ENCODE results near the gene IQCF6. TPM values are rescaled to one million over a fixed set of nuclear protein-coding genes. Genes with fewer than 3 reads are reported as not detected.

IQCF6 gene
- polyA plus RNA-seq, 1 donor from 2014 or later = not detected

DNA sequence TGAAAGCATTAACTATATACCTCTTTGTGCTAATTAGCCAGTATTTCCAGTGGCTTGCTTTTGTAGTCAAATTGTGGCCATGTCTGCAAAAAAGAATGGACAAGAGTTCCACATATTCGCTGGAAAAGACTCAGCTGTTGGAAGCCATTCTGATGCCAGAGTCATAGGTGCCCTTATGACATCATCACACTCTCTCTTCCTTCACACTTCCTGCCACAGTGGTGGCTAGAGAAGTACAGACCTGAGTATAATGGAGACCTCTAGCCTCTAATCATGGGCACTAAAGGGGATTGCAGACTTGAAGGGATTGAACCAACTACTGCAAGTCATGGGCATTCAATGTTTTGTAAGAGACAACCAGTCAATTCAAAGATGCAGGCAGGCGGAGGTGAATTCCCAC lies 38.3 kb upstream of the IQCF6 start:
- Histone ChIP-seq H3K36me3 (ENCODE audit: insufficient read depth, low read length) (no peaks in the 10 kb centered on the region), H3K4me3 (ENCODE audit: low read length) (no peak overlapping the region)

GRCh38 chr3:51816723-51817122 lies 37.7 kb upstream of the IQCF6 start:
- H2AFZ ChIP-seq (ENCODE audit: low read depth, low read length) = no peak overlapping the region
- TF ChIP-seq POLR2AphosphoS5 (IDR thresholded peaks at IDR 0.05) = no peak
- TF ChIP-seq, protein P1, sequence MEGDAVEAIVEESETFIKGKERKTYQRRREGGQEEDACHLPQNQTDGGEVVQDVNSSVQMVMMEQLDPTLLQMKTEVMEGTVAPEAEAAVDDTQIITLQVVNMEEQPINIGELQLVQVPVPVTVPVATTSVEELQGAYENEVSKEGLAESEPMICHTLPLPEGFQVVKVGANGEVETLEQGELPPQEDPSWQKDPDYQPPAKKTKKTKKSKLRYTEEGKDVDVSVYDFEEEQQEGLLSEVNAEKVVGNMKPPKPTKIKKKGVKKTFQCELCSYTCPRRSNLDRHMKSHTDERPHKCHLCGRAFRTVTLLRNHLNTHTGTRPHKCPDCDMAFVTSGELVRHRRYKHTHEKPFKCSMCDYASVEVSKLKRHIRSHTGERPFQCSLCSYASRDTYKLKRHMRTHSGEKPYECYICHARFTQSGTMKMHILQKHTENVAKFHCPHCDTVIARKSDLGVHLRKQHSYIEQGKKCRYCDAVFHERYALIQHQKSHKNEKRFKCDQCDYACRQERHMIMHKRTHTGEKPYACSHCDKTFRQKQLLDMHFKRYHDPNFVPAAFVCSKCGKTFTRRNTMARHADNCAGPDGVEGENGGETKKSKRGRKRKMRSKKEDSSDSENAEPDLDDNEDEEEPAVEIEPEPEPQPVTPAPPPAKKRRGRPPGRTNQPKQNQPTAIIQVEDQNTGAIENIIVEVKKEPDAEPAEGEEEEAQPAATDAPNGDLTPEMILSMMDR (IDR thresholded peaks at IDR 0.05; ENCODE audit: poor library complexity, severe bottlenecking) = no peak
- TF ChIP-seq TAF1 (IDR thresholded peaks at IDR 0.05; ENCODE audit: low read depth) = no peak
- TF ChIP-seq, protein P2, sequence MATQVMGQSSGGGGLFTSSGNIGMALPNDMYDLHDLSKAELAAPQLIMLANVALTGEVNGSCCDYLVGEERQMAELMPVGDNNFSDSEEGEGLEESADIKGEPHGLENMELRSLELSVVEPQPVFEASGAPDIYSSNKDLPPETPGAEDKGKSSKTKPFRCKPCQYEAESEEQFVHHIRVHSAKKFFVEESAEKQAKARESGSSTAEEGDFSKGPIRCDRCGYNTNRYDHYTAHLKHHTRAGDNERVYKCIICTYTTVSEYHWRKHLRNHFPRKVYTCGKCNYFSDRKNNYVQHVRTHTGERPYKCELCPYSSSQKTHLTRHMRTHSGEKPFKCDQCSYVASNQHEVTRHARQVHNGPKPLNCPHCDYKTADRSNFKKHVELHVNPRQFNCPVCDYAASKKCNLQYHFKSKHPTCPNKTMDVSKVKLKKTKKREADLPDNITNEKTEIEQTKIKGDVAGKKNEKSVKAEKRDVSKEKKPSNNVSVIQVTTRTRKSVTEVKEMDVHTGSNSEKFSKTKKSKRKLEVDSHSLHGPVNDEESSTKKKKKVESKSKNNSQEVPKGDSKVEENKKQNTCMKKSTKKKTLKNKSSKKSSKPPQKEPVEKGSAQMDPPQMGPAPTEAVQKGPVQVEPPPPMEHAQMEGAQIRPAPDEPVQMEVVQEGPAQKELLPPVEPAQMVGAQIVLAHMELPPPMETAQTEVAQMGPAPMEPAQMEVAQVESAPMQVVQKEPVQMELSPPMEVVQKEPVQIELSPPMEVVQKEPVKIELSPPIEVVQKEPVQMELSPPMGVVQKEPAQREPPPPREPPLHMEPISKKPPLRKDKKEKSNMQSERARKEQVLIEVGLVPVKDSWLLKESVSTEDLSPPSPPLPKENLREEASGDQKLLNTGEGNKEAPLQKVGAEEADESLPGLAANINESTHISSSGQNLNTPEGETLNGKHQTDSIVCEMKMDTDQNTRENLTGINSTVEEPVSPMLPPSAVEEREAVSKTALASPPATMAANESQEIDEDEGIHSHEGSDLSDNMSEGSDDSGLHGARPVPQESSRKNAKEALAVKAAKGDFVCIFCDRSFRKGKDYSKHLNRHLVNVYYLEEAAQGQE (IDR thresholded peaks at IDR 0.05; ENCODE audit: borderline replicate concordance) = no peak
- TF ChIP-seq RAD21 (conservative IDR thresholded peaks at IDR 0.05) = no peak
- TF ChIP-seq EP300 (conservative IDR thresholded peaks at IDR 0.05; ENCODE audit: poor library complexity, severe bottlenecking) = no peak
- TF ChIP-seq SMC3 (conservative IDR thresholded peaks at IDR 0.05; ENCODE audit: poor library complexity) = no peak
- no peak for TF ChIP-seq EZH2 (IDR thresholded peaks at IDR 0.05; ENCODE audit: borderline replicate concordance, insufficient read depth, low read length, poor library complexity, severe bottlenecking)

More for the DNA sequence above, 38.3 kb upstream of the IQCF6 start:
- H3K9ac ChIP-seq (ENCODE audit: low read length) = no peak overlapping the region
- H3K27ac ChIP-seq (ENCODE audit: low read length) = no peak overlapping the region
- no peak for TF ChIP-seq EZH2 (IDR thresholded peaks at IDR 0.05; ENCODE audit: borderline replicate concordance, insufficient read depth, low read length, poor library complexity, severe bottlenecking)
- TF ChIP-seq MXI1 (conservative IDR thresholded peaks at IDR 0.05; ENCODE audit: poor library complexity, severe bottlenecking) = no peak
- TF ChIP-seq EP300 (conservative IDR thresholded peaks at IDR 0.05; ENCODE audit: poor library complexity, severe bottlenecking) = no peak
- TF ChIP-seq TAF1 (IDR thresholded peaks at IDR 0.05; ENCODE audit: low read depth) = no peak
- no peak for TF ChIP-seq RAD21 (conservative IDR thresholded peaks at IDR 0.05)
- TF ChIP-seq POLR2AphosphoS5 (IDR thresholded peaks at IDR 0.05) = no peak
- TF ChIP-seq, protein P2 (IDR thresholded peaks at IDR 0.05; ENCODE audit: borderline replicate concordance) = no peak
- TF ChIP-seq SMC3 (conservative IDR thresholded peaks at IDR 0.05; ENCODE audit: poor library complexity) = no peak
- TF ChIP-seq, protein P1 (IDR thresholded peaks at IDR 0.05; ENCODE audit: poor library complexity, severe bottlenecking) = no peak
- no peaks in the 10 kb centered on the region for H3F3A ChIP-seq (ENCODE audit: insufficient read depth, low read length, poor library complexity, severe bottlenecking)
- H3K9me3 ChIP-seq (ENCODE audit: low read length) = no peaks in the 10 kb centered on the region
- H3K27me3 ChIP-seq (ENCODE audit: insufficient read depth, low read depth, low read length) = no peaks in the 10 kb centered on the region
- H3K9me2 ChIP-seq (ENCODE audit: insufficient read depth, low read length) = no peaks in the 10 kb centered on the region
- no peaks in the 10 kb centered on the region for H4K20me1 ChIP-seq (ENCODE audit: insufficient read depth)
- no peak overlapping the region for H3K4me2 ChIP-seq (ENCODE audit: low read length)
- H3K79me2 ChIP-seq (replicated peaks; ENCODE audit: insufficient read depth, low read length) = no peaks in the 10 kb centered on the region
- no peak overlapping the region for H2AFZ ChIP-seq (ENCODE audit: low read depth, low read length)

More at GRCh38 chr3:51816723-51817122, 37.7 kb upstream of the IQCF6 start:
- Histone ChIP-seq H3K79me2 (replicated peaks; ENCODE audit: insufficient read depth, low read length) (no peaks in the 10 kb centered on the region), H3K4me2 (ENCODE audit: low read length) (no peak overlapping the region), H4K20me1 (ENCODE audit: insufficient read depth) (no peaks in the 10 kb centered on the region), H3K27ac (ENCODE audit: low read length) (no peak overlapping the region), H3F3A (ENCODE audit: insufficient read depth, low read length, poor library complexity, severe bottlenecking) (no peaks in the 10 kb centered on the region), H3K4me3 (ENCODE audit: low read length) (no peak overlapping the region), H3K27me3 (ENCODE audit: insufficient read depth, low read depth, low read length) (no peaks in the 10 kb centered on the region), H3K36me3 (ENCODE audit: insufficient read depth, low read length) (no peaks in the 10 kb centered on the region), H3K9ac (ENCODE audit: low read length) (no peak overlapping the region), H3K9me2 (ENCODE audit: insufficient read depth, low read length) (no peaks in the 10 kb centered on the region), H3K9me3 (ENCODE audit: low read length) (no peaks in the 10 kb centered on the region)
